DOHH2 (cell line): ENCODE measurements around the gene CDK9.

ENCODE experiments used
- CTCF ChIP-seq: fragments of 200-600 bp; sonication (generic); IDR thresholded peaks from one replicate; pipeline ENCODE4 v1.5.1; 2014; ENCODE audit warnings: antibody characterized with exemption, mild to moderate bottlenecking, low read depth, low read length; ENCODE audit not compliant: poor library complexity, severe bottlenecking
- EZH2phosphoT487 ChIP-seq: fragments of 200-600 bp; sonication (generic); IDR thresholded peaks from 2 replicates; pipeline ENCODE4 v1.6.1; 2017; ENCODE audit warnings: borderline replicate concordance, mild to moderate bottlenecking, antibody characterized with exemption, low read length, moderate library complexity, mixed read lengths

GRCh38 chr9:127789179-127789578 is 3.3 kb downstream of the CDK9 start:
- TF ChIP-seq CTCF (no peak), EZH2phosphoT487 (no peak)
